H1 (cell line): ENCODE measurements around the gene DUS4L. TPM values are rescaled to one million over a fixed set of nuclear protein-coding genes. Genes with fewer than 3 reads are reported as not detected.

Experiments used
- CTCF ChIA-PET: fragments of 300-600 bp; sonication (Branson Sonifier 250); formaldehyde crosslinking; loops from one replicate; lab custom pipeline; 2021; ENCODE audit not compliant: partially characterized antibody; lab: Charles Lee
- POLR2A ChIA-PET: fragments of 300-600 bp; sonication (Branson Sonifier 250); formaldehyde crosslinking; loops from one replicate; lab custom pipeline; 2021; ENCODE audit warnings: inconsistent platforms; ENCODE audit not compliant: partially characterized antibody; lab: Charles Lee
- DNase-seq, 2 experiments: peaks; one replicate each; pipeline versions ENCODE4 v3.0.0 to v3.0.0-alpha.2; 2010 to 2022; ENCODE audit warnings: low spot score in 2 of 2, low read depth in 1 of 2, mixed read lengths in 1 of 2
- FAIRE-seq: peaks from 2 replicates; lab custom pipeline; 2011; peaks lifted over from hg19 to GRCh38; lab: Jason Lieb, UNC
- H2AFZ ChIP-seq: 2 replicates; pipeline ENCODE4 v1.8.1; 2012; ENCODE audit warnings: low read length, inconsistent platforms
- H2AK5ac ChIP-seq: 2 replicates; pipeline ENCODE4 v1.6.1; 2013; ENCODE audit warnings: low read depth, low read length
- H2BK120ac ChIP-seq: replicated peaks from 2 replicates; pipeline ENCODE3; 2013; ENCODE audit warnings: low read depth, low read length, inconsistent platforms
- H2BK12ac ChIP-seq: 2 replicates; pipeline ENCODE4 v1.6.1; 2013; ENCODE audit warnings: low read depth, low read length
- H2BK15ac ChIP-seq: 2 replicates; pipeline ENCODE4 v1.6.1; 2013; ENCODE audit warnings: low read length
- H2BK20ac ChIP-seq: 2 replicates; pipeline ENCODE4 v1.6.1; 2013; ENCODE audit warnings: low read length
- H2BK5ac ChIP-seq: 2 replicates; pipeline ENCODE4 v1.6.1; 2013; ENCODE audit warnings: low read depth, low read length
- H3K14ac ChIP-seq: 2 replicates; pipeline ENCODE4 v1.6.1; 2013; ENCODE audit warnings: inconsistent platforms; ENCODE audit not compliant: insufficient read length
- H3K18ac ChIP-seq: 2 replicates; pipeline ENCODE4 v1.6.1; 2013; ENCODE audit warnings: low read length; ENCODE audit errors: extremely low read depth
- H3K23ac ChIP-seq: 2 replicates; pipeline ENCODE4 v1.6.1; 2013; ENCODE audit warnings: inconsistent platforms; ENCODE audit not compliant: insufficient read length
- H3K23me2 ChIP-seq: 2 replicates; pipeline ENCODE4 v1.6.1; 2013; ENCODE audit warnings: low read depth, low read length
- H3K27ac ChIP-seq: 2 replicates; pipeline ENCODE4 v1.6.1; 2011; ENCODE audit warnings: low read depth, low read length, inconsistent platforms
- H3K27me3 ChIP-seq, 4 experiments: replicated peaks in 1 of 4; 1 replicate in 1 of 4; 2 replicates in 3 of 4; pipeline versions ENCODE4 v1.6.1 to v1.8.1; 2011 to 2013; ENCODE audit warnings: low read length in 3 of 4, mild to moderate bottlenecking in 3 of 4, inconsistent platforms in 2 of 4, mixed read lengths in 2 of 4, moderate library complexity in 1 of 4; ENCODE audit not compliant: control insufficient read depth in 3 of 4, insufficient read depth in 3 of 4; ENCODE audit errors: extremely low read depth in 1 of 4
- H3K36me3 ChIP-seq, 4 experiments: 2 replicates each; pipeline versions ENCODE4 v1.6.1 to v1.8.1; 2011 to 2013; ENCODE audit warnings: mild to moderate bottlenecking in 4 of 4, low read length in 3 of 4, moderate library complexity in 2 of 4, control low read depth in 1 of 4, inconsistent platforms in 1 of 4; ENCODE audit not compliant: insufficient read depth in 4 of 4, control insufficient read depth in 2 of 4
- H3K4ac ChIP-seq: replicated peaks from 2 replicates; pipeline ENCODE3; 2013; ENCODE audit warnings: low read length, low read depth, mixed read lengths, inconsistent platforms; ENCODE audit not compliant: insufficient read length
- H3K4me1 ChIP-seq, 4 experiments: replicated peaks in 1 of 4; 1 replicate in 1 of 4; 2 replicates in 3 of 4; pipeline versions ENCODE4 v1.6.1 to v1.8.1; 2011 to 2013; ENCODE audit warnings: low read length in 3 of 4, inconsistent platforms in 2 of 4, mixed read lengths in 1 of 4; ENCODE audit not compliant: insufficient read depth in 4 of 4, control insufficient read depth in 3 of 4
- H3K4me2 ChIP-seq, 2 experiments: 2 replicates each; pipeline versions ENCODE4 v1.6.1 to v1.8.1; 2011 to 2013; ENCODE audit warnings: low read depth in 2 of 2, low read length in 2 of 2, control low read depth in 1 of 2, inconsistent platforms in 1 of 2, mild to moderate bottlenecking in 1 of 2; ENCODE audit not compliant: insufficient read depth in 1 of 2
- H3K4me3 ChIP-seq, 4 experiments: fragments of 200-600, 300-600 bp in 1 of 4; sonication (generic), shearing (Covaris generic), sonication (Bioruptor Twin) in 1 of 4; 2 replicates each; pipeline versions ENCODE4 v1.5.1 to v1.8.1; 2011 to 2016; ENCODE audit warnings: low read length in 4 of 4, low read depth in 3 of 4, control low read depth in 2 of 4, inconsistent platforms in 2 of 4, mild to moderate bottlenecking in 2 of 4, mixed read lengths in 1 of 4, moderate library complexity in 1 of 4; ENCODE audit not compliant: insufficient read depth in 2 of 4; ENCODE audit errors: extremely low read depth in 1 of 4
- H3K56ac ChIP-seq: replicated peaks from 2 replicates; pipeline ENCODE3; 2013; ENCODE audit warnings: low read depth, mild to moderate bottlenecking, mixed read lengths, low read length, inconsistent platforms; ENCODE audit not compliant: insufficient read length
- H3K79me1 ChIP-seq: 2 replicates; pipeline ENCODE4 v1.6.1; 2013; ENCODE audit warnings: low read depth, low read length, control low read depth
- H3K79me2 ChIP-seq, 2 experiments: 2 replicates each; pipeline versions ENCODE4 v1.6.1 to v1.8.1; 2012 to 2013; ENCODE audit warnings: low read length in 2 of 2, mild to moderate bottlenecking in 2 of 2, inconsistent platforms in 1 of 2; ENCODE audit not compliant: insufficient read depth in 2 of 2, control insufficient read depth in 1 of 2
- H3K9ac ChIP-seq, 4 experiments: replicated peaks in 1 of 4; 1 replicate in 1 of 4; 2 replicates in 3 of 4; pipeline versions ENCODE4 v1.6.1 to v1.8.1; 2011 to 2013; ENCODE audit warnings: low read depth in 3 of 4, low read length in 3 of 4, control low read depth in 2 of 4, mild to moderate bottlenecking in 2 of 4, moderate library complexity in 2 of 4, inconsistent platforms in 1 of 4; ENCODE audit errors: extremely low read depth in 1 of 4
- H3K9me3 ChIP-seq, 2 experiments: 2 replicates each; pipeline versions ENCODE4 v1.6.1 to v1.8.1; 2012 to 2013; ENCODE audit warnings: mild to moderate bottlenecking in 2 of 2, moderate library complexity in 2 of 2, control low read depth in 1 of 2, inconsistent platforms in 1 of 2, low read depth in 1 of 2, low read length in 1 of 2, mixed read lengths in 1 of 2; ENCODE audit not compliant: insufficient read depth in 2 of 2
- H4K20me1 ChIP-seq, 2 experiments: replicated peaks in 1 of 2; 2 replicates each; pipeline versions ENCODE3 to v1.8.1; 2011 to 2013; ENCODE audit warnings: inconsistent platforms in 2 of 2, low read length in 2 of 2, mild to moderate bottlenecking in 1 of 2; ENCODE audit not compliant: insufficient read depth in 2 of 2, control insufficient read depth in 1 of 2
- H4K5ac ChIP-seq: 2 replicates; pipeline ENCODE4 v1.6.1; 2013; ENCODE audit warnings: low read length, low read depth, mixed read lengths, inconsistent platforms; ENCODE audit not compliant: insufficient read length
- H4K8ac ChIP-seq: 2 replicates; pipeline ENCODE4 v1.8.0; 2013; ENCODE audit warnings: mild to moderate bottlenecking, moderate library complexity, low read length, inconsistent platforms; ENCODE audit not compliant: insufficient read depth; ENCODE audit errors: extremely low read depth
- H4K91ac ChIP-seq: replicated peaks from 2 replicates; pipeline ENCODE3; 2013; ENCODE audit warnings: low read length, mixed read lengths, inconsistent platforms; ENCODE audit not compliant: insufficient read length
- CHD1 ChIP-seq: IDR thresholded peaks from 2 replicates; pipeline ENCODE4 v1.6.1; 2012; ENCODE audit warnings: low read depth, low read length, improper control_type of control experiment
- CREB1 ChIP-seq: IDR thresholded peaks from 2 replicates; pipeline ENCODE4 v1.6.1; 2012; ENCODE audit warnings: inconsistent platforms
- CTCF ChIP-seq, 3 experiments: IDR thresholded peaks; 1 replicate in 2 of 3; 2 replicates in 1 of 3; pipeline versions ENCODE4 v1.5.1 to v1.6.1; 2011; ENCODE audit warnings: low read length in 3 of 3, mild to moderate bottlenecking in 3 of 3, inconsistent platforms in 2 of 3, low read depth in 1 of 3, moderate library complexity in 1 of 3; ENCODE audit not compliant: insufficient read depth in 1 of 3; ENCODE audit errors: control extremely low read depth in 1 of 3
- GABPA ChIP-seq: IDR thresholded peaks from 2 replicates; pipeline ENCODE4 v1.6.1; 2011; ENCODE audit warnings: mild to moderate bottlenecking, low read length, moderate library complexity, borderline replicate concordance; ENCODE audit not compliant: insufficient read depth
- JUND ChIP-seq: IDR thresholded peaks from 2 replicates; pipeline ENCODE4 v1.6.1; 2011; ENCODE audit warnings: mild to moderate bottlenecking, improper control_type of control experiment, low read length
- NANOG ChIP-seq: IDR thresholded peaks from 2 replicates; pipeline ENCODE4 v1.6.1; 2011; ENCODE audit warnings: low read length, low read depth, mild to moderate bottlenecking, inconsistent platforms; ENCODE audit not compliant: insufficient read depth, poor library complexity, severe bottlenecking
- PHF8 ChIP-seq: fragments of 200-600 bp; sonication (generic); conservative IDR thresholded peaks from 2 replicates; pipeline ENCODE4 v1.7.1; 2012; ENCODE audit warnings: low read depth, mild to moderate bottlenecking, inconsistent platforms, low read length, moderate library complexity
- POLR2A ChIP-seq, 2 experiments: IDR thresholded peaks; 1 replicate in 1 of 2; 2 replicates in 1 of 2; pipeline ENCODE4 v1.6.1; 2011; ENCODE audit warnings: low read depth in 2 of 2, low read length in 2 of 2, mild to moderate bottlenecking in 2 of 2; ENCODE audit errors: control extremely low read depth in 1 of 2
- SP2 ChIP-seq: IDR thresholded peaks from 2 replicates; pipeline ENCODE4 v1.6.1; 2012; ENCODE audit warnings: mild to moderate bottlenecking, low read length, inconsistent platforms
- SRF ChIP-seq: IDR thresholded peaks from 2 replicates; pipeline ENCODE4 v1.6.1; 2011; ENCODE audit warnings: mild to moderate bottlenecking, low read depth, low read length, moderate library complexity
- WGBS, 2 experiments: shearing (Covaris generic) in 1 of 2; methylation state at CpG; one replicate each; pipeline versions ENCODE4 v1.1.6 to v1.1.7; 2013 to 2015; ENCODE audit warnings: low lambda C conversion rate in 2 of 2, mixed read lengths in 2 of 2, inconsistent platforms in 1 of 2, low coverage in 1 of 2, missing lambda C conversion rate in 1 of 2; ENCODE audit not compliant: insufficient replicate concordance in 2 of 2, insufficient coverage in 1 of 2, insufficient read length in 1 of 2; ENCODE audit errors: extremely low coverage in 1 of 2, missing lambda C conversion rate in 1 of 2; 5-methylcytosine and 5-hydroxymethylcytosine counted together
- polyA plus RNA-seq, 7 experiments: library from polyadenylated mRNA; depleted of rRNA in 3 of 7; stranded (reverse) in 5 of 7; unstranded in 2 of 7; fragments of >200 nt in 5 of 7; fragments of 200-250 nt in 2 of 7; gene quantifications; 1 replicate in 5 of 7; 2 replicates in 1 of 7; 4 replicates in 1 of 7; pipeline versions ENCODE4 v1.2.1 to v1.2.3, GENCODE V29; 2011 to 2013; ENCODE audit warnings: missing spikeins in 2 of 7, mixed read lengths in 2 of 7
- total RNA-seq: library from RNA; stranded (reverse); fragmentation: NEBNext Ultra II Directional; extraction: Animal tissue kit (Norgen Biotek cat#: 25700); gene quantifications from 2 replicates; pipeline ENCODE4 v1.2.1, GENCODE V29; 2021

Gene DUS4L
- total and polyA plus RNA-seq, 2 of the 8 experiments (the other 6 are each of a cell fraction or from before 2014, with no cell fraction given), result 6.1 to 11.5 TPM

- H3K18ac ChIP-seq, result no peak overlapping the region
- H2BK12ac ChIP-seq, result no peak overlapping the region
- no peak overlapping the region for H2BK120ac ChIP-seq
- no peak overlapping the region for H4K91ac ChIP-seq
- H2BK5ac ChIP-seq, result no peak overlapping the region
- no peak overlapping the region for H4K5ac ChIP-seq
- no peak for DNase-seq
- POLR2A ChIA-PET, result interaction anchor here (1.2 kb wide), 1 partner anchor 10 kb away, joined by 3 read pairs; no protein-coding TSS in a partner anchor
- no peaks in the 10 kb centered on the region for H4K20me1 ChIP-seq
- TF ChIP-seq JUND (no peak), CTCF (IDR thresholded peaks at IDR 0.05; ENCODE audit: control extremely low read depth in 1 of 3, insufficient read depth in 1 of 3, low read depth in 1 of 3, low read length in 3 of 3) (no peak), PHF8 (no peak), NANOG (no peak), SRF (no peak), GABPA (no peak), SP2 (no peak), POLR2A (IDR thresholded peaks at IDR 0.05; ENCODE audit: control extremely low read depth in 1 of 2, low read depth in 2 of 2, low read length in 2 of 2) (no peak), CHD1 (no peak), CREB1 (no peak)
- TF ChIP-seq, all 59 proteins: peak for 0
- H3K4me1 ChIP-seq, result no peaks in the 10 kb centered on the region
- 94% methylated on average over 2 of the region's 2 CpGs; no CpG with 5 or more reads in 1 of the 2 experiments for WGBS, 2 experiments
- no peak overlapping the region for H2BK15ac ChIP-seq
- no peak overlapping the region for H3K23ac ChIP-seq
- no peaks in the 10 kb centered on the region for H3K79me1 ChIP-seq
- no peak overlapping the region for H3K9ac ChIP-seq
- H2AK5ac ChIP-seq, result no peak overlapping the region
- H3K9me3 ChIP-seq, result no peaks in the 10 kb centered on the region
- no peak overlapping the region for H3K14ac ChIP-seq
- no peak overlapping the region for H3K4me2 ChIP-seq
- H2BK20ac ChIP-seq, result no peak overlapping the region
- no peaks in the 10 kb centered on the region for H3K27me3 ChIP-seq
- no peak overlapping the region for H3K56ac ChIP-seq
- peaks cover 4% of the 10 kb centered on the region for H3K23me2 ChIP-seq
- no peak for FAIRE-seq
- no peaks in the 10 kb centered on the region for H3K36me3 ChIP-seq
- no peaks in the 10 kb centered on the region for H3K79me2 ChIP-seq
- CTCF ChIA-PET, result interaction anchor here (0.7 to 1.3 kb wide), 3 partner anchors 15 to 162 kb away, joined by 3 read pairs; no protein-coding TSS in a partner anchor
- H3K4ac ChIP-seq, result no peak overlapping the region
- no peak overlapping the region for H4K8ac ChIP-seq
- no peak overlapping the region for H3K27ac ChIP-seq
- no peak overlapping the region for H2AFZ ChIP-seq
- H3K4me3 ChIP-seq, result no peak overlapping the region
Observed at GRCh38 chr7:107582875-107583274, 19.1 kb downstream of the DUS4L start.
